Thoracic aorta (tissue), 2 donors: ENCODE data around the gene KAZN. TPM values are rescaled to one million over a fixed set of nuclear protein-coding genes. Genes with fewer than 3 reads are reported as not detected.

Experiments used
- ATAC-seq: fragments of 150-250 bp; one replicate; pipeline ENCODE4 v1.8.0; 2017; ENCODE audit warnings: low read depth; ENCODE audit not compliant: insufficient number of reproducible peaks, low FRiP score
- DNase-seq: peaks from one replicate; pipeline ENCODE4 v3.0.0-alpha.2; 2020; ENCODE audit warnings: low spot score
- H3K27ac ChIP-seq, 2 donors: fragments of 200-600 bp; sonication (generic); 1 replicate in 1 of 2; 2 replicates in 1 of 2; pipeline ENCODE4 v1.5.1; 2016; ENCODE audit warnings: mild to moderate bottlenecking in 2 of 2, moderate library complexity in 2 of 2
- H3K27me3 ChIP-seq: fragments of 200-600 bp; sonication (generic); replicated peaks from 2 replicates; pipeline ENCODE4 v1.6.0; 2016; ENCODE audit warnings: mild to moderate bottlenecking; ENCODE audit not compliant: insufficient read depth
- H3K36me3 ChIP-seq: fragments of 200-600 bp; sonication (generic); one replicate; pipeline ENCODE4 v1.5.1; 2016
- H3K4me1 ChIP-seq, 2 donors: fragments of 200-600 bp; sonication (generic); 1 replicate in 1 of 2; 2 replicates in 1 of 2; pipeline versions ENCODE4 v1.5.1 to v1.6.0; 2016; ENCODE audit warnings: low read depth in 2 of 2, mild to moderate bottlenecking in 1 of 2; ENCODE audit not compliant: control insufficient read depth in 1 of 2
- H3K4me3 ChIP-seq: fragments of 200-600 bp; sonication (generic); 2 replicates; pipeline ENCODE4 v1.5.1; 2016; ENCODE audit warnings: mild to moderate bottlenecking
- H3K9me3 ChIP-seq: fragments of 200-600 bp; sonication (generic); 2 replicates; pipeline ENCODE4 v1.5.1; 2016
- total RNA-seq, 2 donors: library from RNA; depleted of rRNA; stranded (reverse); fragments of >200 nt; gene quantifications; one replicate each; pipeline versions ENCODE4 v1.1.0 to v1.2.3, GENCODE V29; 2016
- TF ChIP-seq, protein P1 (sequence below): fragments of 200-600 bp; sonication (generic); IDR thresholded peaks from one replicate; pipeline ENCODE4 v1.5.1; 2019; ENCODE audit warnings: antibody characterized with exemption

Gene KAZN
- total RNA-seq, 2 donors from 2014 or later = 17.4 to 30.3 TPM

GRCh38 chr1:14694589-14694988, 96.1 kb downstream of the KAZN start:
- H3K4me1 ChIP-seq = no peaks in the 10 kb centered on the region
- H3K9me3 ChIP-seq = no peaks in the 10 kb centered on the region
- TF ChIP-seq, protein P1, sequence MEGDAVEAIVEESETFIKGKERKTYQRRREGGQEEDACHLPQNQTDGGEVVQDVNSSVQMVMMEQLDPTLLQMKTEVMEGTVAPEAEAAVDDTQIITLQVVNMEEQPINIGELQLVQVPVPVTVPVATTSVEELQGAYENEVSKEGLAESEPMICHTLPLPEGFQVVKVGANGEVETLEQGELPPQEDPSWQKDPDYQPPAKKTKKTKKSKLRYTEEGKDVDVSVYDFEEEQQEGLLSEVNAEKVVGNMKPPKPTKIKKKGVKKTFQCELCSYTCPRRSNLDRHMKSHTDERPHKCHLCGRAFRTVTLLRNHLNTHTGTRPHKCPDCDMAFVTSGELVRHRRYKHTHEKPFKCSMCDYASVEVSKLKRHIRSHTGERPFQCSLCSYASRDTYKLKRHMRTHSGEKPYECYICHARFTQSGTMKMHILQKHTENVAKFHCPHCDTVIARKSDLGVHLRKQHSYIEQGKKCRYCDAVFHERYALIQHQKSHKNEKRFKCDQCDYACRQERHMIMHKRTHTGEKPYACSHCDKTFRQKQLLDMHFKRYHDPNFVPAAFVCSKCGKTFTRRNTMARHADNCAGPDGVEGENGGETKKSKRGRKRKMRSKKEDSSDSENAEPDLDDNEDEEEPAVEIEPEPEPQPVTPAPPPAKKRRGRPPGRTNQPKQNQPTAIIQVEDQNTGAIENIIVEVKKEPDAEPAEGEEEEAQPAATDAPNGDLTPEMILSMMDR = no peak
- no peaks in the 10 kb centered on the region for H3K27me3 ChIP-seq
- no peaks in the 10 kb centered on the region for H3K36me3 ChIP-seq
- ATAC-seq = no peak
- no peak for DNase-seq
- H3K27ac ChIP-seq = no peak overlapping the region
- no peak overlapping the region for H3K4me3 ChIP-seq

DNA sequence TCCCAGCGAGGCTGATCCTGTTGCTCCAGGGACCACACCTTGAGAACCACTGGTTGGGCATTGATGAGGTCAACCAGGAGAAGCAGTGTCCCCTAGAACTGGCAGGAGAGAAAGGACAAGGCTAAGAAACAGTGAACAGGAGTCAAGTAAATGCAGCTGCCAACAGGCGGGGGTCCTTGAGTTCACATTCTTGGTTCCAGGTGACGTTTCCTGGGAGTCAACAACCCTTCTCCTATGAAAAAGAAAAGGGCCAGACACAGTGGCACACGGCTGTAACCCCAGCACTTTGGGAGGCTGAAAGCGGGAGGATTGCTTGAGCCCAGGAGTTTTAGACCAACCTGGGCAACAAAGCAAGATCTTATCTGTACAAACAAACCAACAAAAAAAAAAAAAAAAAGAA, 98.3 kb downstream of the KAZN start:
- H3K27ac ChIP-seq = no peak overlapping the region
- H3K9me3 ChIP-seq = no peaks in the 10 kb centered on the region
- DNase-seq (no peak), ATAC-seq (no peak)
- no peak overlapping the region for H3K4me3 ChIP-seq
- no peaks in the 10 kb centered on the region for H3K27me3 ChIP-seq
- H3K36me3 ChIP-seq = no peaks in the 10 kb centered on the region
- TF ChIP-seq, protein P1 = no peak
- H3K4me1 ChIP-seq = no peaks in the 10 kb centered on the region

DNA sequence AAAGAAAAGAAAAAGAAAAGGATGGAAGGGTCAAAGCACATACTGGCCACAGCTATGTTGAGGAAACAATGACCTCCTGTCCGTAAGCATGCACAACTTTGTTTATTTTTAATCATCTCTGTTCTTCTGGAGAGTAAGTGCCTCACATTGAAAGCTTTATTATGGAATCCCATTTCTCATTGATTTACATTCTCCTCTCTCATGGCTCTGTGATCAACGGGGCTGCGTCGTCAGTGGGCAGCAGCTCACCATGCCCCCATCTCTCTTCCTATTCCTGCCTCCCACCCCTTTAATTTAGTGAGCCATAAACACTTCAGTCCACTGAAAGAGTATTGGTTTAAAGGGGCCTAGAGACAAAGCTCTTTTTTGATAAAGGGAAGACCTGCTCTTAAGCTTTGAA, 98.9 kb downstream of the KAZN start:
- no peak for DNase-seq
- H3K4me1 ChIP-seq = no peaks in the 10 kb centered on the region
- TF ChIP-seq, protein P1 = no peak
- ATAC-seq = no peak
- no peaks in the 10 kb centered on the region for H3K27me3 ChIP-seq
- H3K4me3 ChIP-seq = no peak overlapping the region
- no peaks in the 10 kb centered on the region for H3K36me3 ChIP-seq
- no peak overlapping the region for H3K27ac ChIP-seq
- no peaks in the 10 kb centered on the region for H3K9me3 ChIP-seq

DNA sequence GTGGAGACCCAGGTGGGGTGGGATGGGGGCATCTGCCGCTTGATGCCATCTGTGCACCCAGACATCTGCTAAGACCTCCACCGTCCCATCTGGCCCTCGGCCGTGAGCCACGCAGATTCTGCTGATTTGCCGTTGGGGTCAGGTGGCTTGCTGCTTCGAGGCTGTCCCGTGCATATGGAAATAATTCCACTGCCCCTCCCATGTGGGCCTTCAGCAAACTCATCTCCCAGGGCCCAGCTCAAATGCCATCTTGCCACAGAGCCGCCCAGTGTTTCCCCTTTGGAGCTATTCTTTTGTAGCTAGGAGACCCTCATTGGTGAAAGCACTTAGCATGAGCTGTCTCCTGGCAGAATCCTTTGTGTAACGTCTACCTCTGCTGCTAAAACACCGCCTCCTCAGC, 99.8 kb downstream of the KAZN start:
- Histone ChIP-seq H3K27me3 (no peaks in the 10 kb centered on the region), H3K27ac (no peak overlapping the region), H3K9me3 (no peaks in the 10 kb centered on the region), H3K36me3 (no peaks in the 10 kb centered on the region), H3K4me3 (no peak overlapping the region), H3K4me1 (no peaks in the 10 kb centered on the region)
- ATAC-seq (no peak), DNase-seq (no peak)
- TF ChIP-seq, protein P1 = no peak

GRCh38 chr1:14699620-14700019, 101.1 kb downstream of the KAZN start:
- TF ChIP-seq, protein P1 = no peak
- Histone ChIP-seq H3K27me3 (no peaks in the 10 kb centered on the region), H3K9me3 (no peaks in the 10 kb centered on the region), H3K36me3 (no peaks in the 10 kb centered on the region), H3K27ac (no peak overlapping the region), H3K4me1 (no peaks in the 10 kb centered on the region), H3K4me3 (no peak overlapping the region)
- ATAC-seq (no peak), DNase-seq (no peak)
